HepG2 (cell line): ENCODE data around the gene CDK2. TPM values are rescaled to one million over a fixed set of nuclear protein-coding genes. Genes with fewer than 3 reads are reported as not detected.
A peak's percentile ranks its signal among the peaks of the same experiment; 100 is the strongest.

Source experiments
- HCFC1 ChIP-seq: fragments of 150-350 bp; IDR thresholded peaks from 2 replicates; pipeline ENCODE4 v1.6.1; 2014; ENCODE audit warnings: low read depth, low read length
- KDM5A ChIP-seq: fragments of 200-600 bp; sonication (generic); IDR thresholded peaks from 2 replicates; pipeline ENCODE4 v1.7.0; 2018; ENCODE audit warnings: antibody characterized with exemption, mild to moderate bottlenecking, low read length, borderline replicate concordance
- MTF1 ChIP-seq: sonication (generic); formaldehyde crosslinking; IDR thresholded peaks from 2 replicates; pipeline ENCODE4 v1.5.0; 2020; ENCODE audit warnings: missing genetic modification reagents
- NCOA2 ChIP-seq: sonication (generic); formaldehyde crosslinking; IDR thresholded peaks from 2 replicates; pipeline ENCODE4 v1.8.0; 2022; ENCODE audit warnings: inconsistent platforms
- ZNF24 ChIP-seq: fragments of 450-650 bp; IDR thresholded peaks from 2 replicates; pipeline ENCODE4 v1.6.1; 2017; ENCODE audit warnings: antibody characterized with exemption, mild to moderate bottlenecking
- ZNF343 ChIP-seq: sonication (generic); formaldehyde crosslinking; IDR thresholded peaks from 2 replicates; pipeline ENCODE4 v1.4.0; 2020; ENCODE audit warnings: mild to moderate bottlenecking, missing genetic modification reagents
- ZNF614 ChIP-seq: IDR thresholded peaks from 2 replicates; pipeline ENCODE4 v1.6.1; 2018; ENCODE audit warnings: missing biosample characterization, missing genetic modification reagents, inconsistent platforms, borderline replicate concordance
- ZNF777 ChIP-seq: sonication (generic); formaldehyde crosslinking; IDR thresholded peaks from 2 replicates; pipeline ENCODE4 v1.4.0; 2020; ENCODE audit warnings: missing genetic modification reagents
- polyA plus RNA-seq, 8 experiments: library from polyadenylated mRNA; depleted of rRNA in 3 of 8; stranded (reverse) in 7 of 8; unstranded in 1 of 8; fragments of >200 nt; fragmentation: Illumina TruSeq in 4 of 8; extraction: Trizol in 4 of 8; gene quantifications; 2 replicates each; pipeline versions ENCODE4 v1.2.1 to v1.2.3, GENCODE V29; 2011 to 2016; ENCODE audit warnings: low read depth in 4 of 8, missing spikeins in 1 of 8, mixed read lengths in 1 of 8; ENCODE audit not compliant: insufficient read depth in 1 of 8
- total RNA-seq, 5 experiments: library from RNA; depleted of rRNA; stranded (reverse); fragments of >200 nt; fragmentation: Illumina TruSeq; extraction: Trizol; gene quantifications; 2 replicates each; pipeline ENCODE4 v1.2.3, GENCODE V29; 2016; ENCODE audit warnings: low read depth in 1 of 5
- TF ChIP-seq, protein P1 (sequence below): IDR thresholded peaks from 2 replicates; pipeline ENCODE4 v1.6.1; 2016; ENCODE audit warnings: low read depth, borderline replicate concordance
- TF ChIP-seq, protein P2 (sequence below): sonication (generic); formaldehyde crosslinking; IDR thresholded peaks from one replicate; pipeline ENCODE4 v1.5.1; 2020; ENCODE audit warnings: mild to moderate bottlenecking, missing genetic modification reagents; ENCODE audit errors: not compliant biosample characterization
- TF ChIP-seq, protein P3 (sequence below): sonication (generic); formaldehyde crosslinking; IDR thresholded peaks from 2 replicates; pipeline ENCODE4 v1.8.1; 2023; ENCODE audit warnings: mild to moderate bottlenecking, missing genetic modification reagents
- TF ChIP-seq, protein P4 (sequence below): sonication (generic); formaldehyde crosslinking; conservative IDR thresholded peaks from 2 replicates; pipeline ENCODE4 v1.8.0; 2022; ENCODE audit warnings: mild to moderate bottlenecking, moderate library complexity, missing genetic modification reagents

The CDK2 gene
- total and polyA plus RNA-seq, 2 of the 13 experiments (the other 11 are each of a cell fraction or from before 2014, with no cell fraction given): 47.5 to 52.6 TPM

DNA sequence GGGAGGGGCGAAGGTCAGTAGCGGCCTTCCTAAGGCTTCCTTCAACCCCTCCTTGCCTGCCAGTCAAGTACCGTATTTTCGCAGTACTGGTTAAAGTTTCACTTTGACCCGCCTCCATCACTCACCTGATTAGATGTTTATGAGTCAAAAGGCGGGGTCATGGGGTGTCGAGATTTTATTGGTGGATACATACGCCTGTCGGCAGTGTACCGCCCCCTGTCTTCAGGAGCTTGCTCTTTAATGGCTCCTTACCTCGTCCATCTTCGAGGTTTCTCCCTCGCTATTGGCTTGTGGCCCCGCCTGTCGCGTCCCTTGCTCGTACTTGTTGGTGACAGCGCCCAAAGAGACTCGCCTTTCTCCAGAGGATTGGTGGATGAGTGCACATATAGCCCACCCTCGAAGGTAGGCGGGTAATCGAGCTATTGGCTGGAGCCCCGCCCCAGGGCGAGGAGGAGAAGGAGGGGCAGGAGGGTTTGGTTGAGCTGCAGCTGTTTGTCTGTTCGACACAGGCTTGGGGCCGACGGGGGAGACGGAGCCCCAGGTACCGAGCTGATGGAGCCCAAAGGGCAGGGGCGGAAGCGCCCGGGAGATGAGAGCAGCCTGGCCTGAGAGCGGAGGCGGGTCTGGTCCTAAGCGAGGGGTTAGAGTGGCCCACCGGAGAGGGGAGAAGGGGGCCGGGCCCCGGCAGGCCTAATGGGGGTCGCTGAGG is 7.1 kb downstream of the CDK2 start, which contains the start of gene RAB5B (continued):
- TF ChIP-seq, protein P1, sequence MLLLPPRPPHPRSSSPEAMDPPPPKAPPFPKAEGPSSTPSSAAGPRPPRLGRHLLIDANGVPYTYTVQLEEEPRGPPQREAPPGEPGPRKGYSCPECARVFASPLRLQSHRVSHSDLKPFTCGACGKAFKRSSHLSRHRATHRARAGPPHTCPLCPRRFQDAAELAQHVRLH (CRISPR knock-in tag): no peak
- TF ChIP-seq ZNF614 (CRISPR knock-in tag) (no peak), KDM5A (no peak; the same call in 1 of the 2 replicates), ZNF777 (no peak), ZNF343 (CRISPR knock-in tag) (no peak; the same call in 1 of the 2 replicates), NCOA2 (no peak; the same call in 1 of the 2 replicates), ZNF24 (no peak), HCFC1 (no peak), MTF1 (CRISPR knock-in tag) (no peak)
- TF ChIP-seq, protein P2, sequence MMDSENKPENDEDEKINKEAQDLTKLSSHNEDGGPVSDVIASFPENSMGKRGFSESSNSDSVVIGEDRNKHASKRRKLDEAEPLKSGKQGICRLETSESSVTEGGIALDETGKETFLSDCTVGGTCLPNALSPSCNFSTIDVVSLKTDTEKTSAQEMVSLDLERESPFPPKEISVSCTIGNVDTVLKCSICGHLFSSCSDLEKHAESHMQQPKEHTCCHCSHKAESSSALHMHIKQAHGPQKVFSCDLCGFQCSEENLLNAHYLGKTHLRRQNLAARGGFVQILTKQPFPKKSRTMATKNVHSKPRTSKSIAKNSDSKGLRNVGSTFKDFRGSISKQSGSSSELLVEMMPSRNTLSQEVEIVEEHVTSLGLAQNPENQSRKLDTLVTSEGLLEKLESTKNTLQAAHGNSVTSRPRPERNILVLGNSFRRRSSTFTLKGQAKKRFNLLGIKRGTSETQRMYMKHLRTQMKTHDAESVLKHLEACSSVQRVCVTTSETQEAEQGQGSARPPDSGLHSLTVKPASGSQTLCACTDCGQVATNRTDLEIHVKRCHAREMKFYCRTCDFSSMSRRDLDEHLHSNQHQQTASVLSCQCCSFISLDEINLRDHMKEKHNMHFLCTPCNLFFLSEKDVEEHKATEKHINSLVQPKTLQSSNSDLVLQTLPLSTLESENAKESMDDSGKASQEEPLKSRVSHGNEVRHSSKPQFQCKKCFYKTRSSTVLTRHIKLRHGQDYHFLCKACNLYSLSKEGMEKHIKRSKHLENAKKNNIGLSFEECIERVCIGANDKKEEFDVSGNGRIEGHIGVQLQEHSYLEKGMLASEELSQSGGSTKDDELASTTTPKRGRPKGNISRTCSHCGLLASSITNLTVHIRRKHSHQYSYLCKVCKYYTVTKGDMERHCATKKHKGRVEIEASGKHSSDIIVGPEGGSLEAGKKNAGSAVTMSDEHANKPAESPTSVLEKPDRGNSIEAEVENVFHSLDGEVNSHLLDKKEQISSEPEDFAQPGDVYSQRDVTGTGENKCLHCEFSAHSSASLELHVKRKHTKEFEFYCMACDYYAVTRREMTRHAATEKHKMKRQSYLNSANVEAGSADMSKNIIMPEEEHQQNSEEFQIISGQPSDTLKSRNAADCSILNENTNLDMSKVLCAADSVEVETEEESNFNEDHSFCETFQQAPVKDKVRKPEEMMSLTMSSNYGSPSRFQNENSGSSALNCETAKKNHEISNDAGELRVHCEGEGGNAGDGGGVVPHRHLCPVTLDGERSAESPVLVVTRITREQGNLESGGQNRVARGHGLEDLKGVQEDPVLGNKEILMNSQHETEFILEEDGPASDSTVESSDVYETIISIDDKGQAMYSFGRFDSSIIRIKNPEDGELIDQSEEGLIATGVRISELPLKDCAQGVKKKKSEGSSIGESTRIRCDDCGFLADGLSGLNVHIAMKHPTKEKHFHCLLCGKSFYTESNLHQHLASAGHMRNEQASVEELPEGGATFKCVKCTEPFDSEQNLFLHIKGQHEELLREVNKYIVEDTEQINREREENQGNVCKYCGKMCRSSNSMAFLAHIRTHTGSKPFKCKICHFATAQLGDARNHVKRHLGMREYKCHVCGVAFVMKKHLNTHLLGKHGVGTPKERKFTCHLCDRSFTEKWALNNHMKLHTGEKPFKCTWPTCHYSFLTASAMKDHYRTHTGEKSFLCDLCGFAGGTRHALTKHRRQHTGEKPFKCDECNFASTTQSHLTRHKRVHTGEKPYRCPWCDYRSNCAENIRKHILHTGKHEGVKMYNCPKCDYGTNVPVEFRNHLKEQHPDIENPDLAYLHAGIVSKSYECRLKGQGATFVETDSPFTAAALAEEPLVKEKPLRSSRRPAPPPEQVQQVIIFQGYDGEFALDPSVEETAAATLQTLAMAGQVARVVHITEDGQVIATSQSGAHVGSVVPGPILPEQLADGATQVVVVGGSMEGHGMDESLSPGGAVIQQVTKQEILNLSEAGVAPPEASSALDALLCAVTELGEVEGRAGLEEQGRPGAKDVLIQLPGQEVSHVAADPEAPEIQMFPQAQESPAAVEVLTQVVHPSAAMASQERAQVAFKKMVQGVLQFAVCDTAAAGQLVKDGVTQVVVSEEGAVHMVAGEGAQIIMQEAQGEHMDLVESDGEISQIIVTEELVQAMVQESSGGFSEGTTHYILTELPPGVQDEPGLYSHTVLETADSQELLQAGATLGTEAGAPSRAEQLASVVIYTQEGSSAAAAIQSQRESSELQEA (CRISPR knock-in tag): peak; percentile 88
- TF ChIP-seq, protein P3, sequence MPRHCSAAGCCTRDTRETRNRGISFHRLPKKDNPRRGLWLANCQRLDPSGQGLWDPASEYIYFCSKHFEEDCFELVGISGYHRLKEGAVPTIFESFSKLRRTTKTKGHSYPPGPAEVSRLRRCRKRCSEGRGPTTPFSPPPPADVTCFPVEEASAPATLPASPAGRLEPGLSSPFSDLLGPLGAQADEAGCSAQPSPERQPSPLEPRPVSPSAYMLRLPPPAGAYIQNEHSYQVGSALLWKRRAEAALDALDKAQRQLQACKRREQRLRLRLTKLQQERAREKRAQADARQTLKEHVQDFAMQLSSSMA (CRISPR knock-in tag): no peak; the same call in 1 of the 2 replicates
- TF ChIP-seq, protein P4, sequence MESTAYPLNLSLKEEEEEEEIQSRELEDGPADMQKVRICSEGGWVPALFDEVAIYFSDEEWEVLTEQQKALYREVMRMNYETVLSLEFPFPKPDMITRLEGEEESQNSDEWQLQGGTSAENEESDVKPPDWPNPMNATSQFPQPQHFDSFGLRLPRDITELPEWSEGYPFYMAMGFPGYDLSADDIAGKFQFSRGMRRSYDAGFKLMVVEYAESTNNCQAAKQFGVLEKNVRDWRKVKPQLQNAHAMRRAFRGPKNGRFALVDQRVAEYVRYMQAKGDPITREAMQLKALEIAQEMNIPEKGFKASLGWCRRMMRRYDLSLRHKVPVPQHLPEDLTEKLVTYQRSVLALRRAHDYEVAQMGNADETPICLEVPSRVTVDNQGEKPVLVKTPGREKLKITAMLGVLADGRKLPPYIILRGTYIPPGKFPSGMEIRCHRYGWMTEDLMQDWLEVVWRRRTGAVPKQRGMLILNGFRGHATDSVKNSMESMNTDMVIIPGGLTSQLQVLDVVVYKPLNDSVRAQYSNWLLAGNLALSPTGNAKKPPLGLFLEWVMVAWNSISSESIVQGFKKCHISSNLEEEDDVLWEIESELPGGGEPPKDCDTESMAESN (CRISPR knock-in tag): peak; percentile 82
